IMR-90 (cell line): ENCODE results near the gene FSIP1. TPM values are rescaled to one million over a fixed set of nuclear protein-coding genes. Genes with fewer than 3 reads are reported as not detected.

Experiments
- ATAC-seq: fragments of 200-7000 bp; cut with Tn5 transposase; 2 replicates; pipeline ENCODE4 v1.9.1; 2020; ENCODE audit warnings: low read depth, mild to moderate bottlenecking, moderate library complexity
- BruUV-seq: library from RNA; stranded (reverse); fragments of 400-500 nt; replicated peaks from 2 replicates; lab custom pipeline; 2021; lab: Mats Ljungman, UMichigan
- CTCF ChIA-PET: fragments of 300-600 bp; formaldehyde crosslinking; extraction: SDS; loops from one replicate; lab custom pipeline; 2021; ENCODE audit warnings: antibody characterized with exemption; lab: Yijun Ruan, JAX
- POLR2A ChIA-PET: fragments of 300-600 bp; sonication (Branson Sonifier 250); formaldehyde crosslinking; loops from one replicate; lab custom pipeline; 2022; ENCODE audit warnings: antibody characterized with exemption; ENCODE audit not compliant: unreplicated experiment; lab: Charles Lee
- DNase-seq: peaks from one replicate; pipeline ENCODE4 v3.0.0; 2013
- H2AFZ ChIP-seq: replicated peaks from 2 replicates; pipeline ENCODE3; 2013; ENCODE audit warnings: low read length, mild to moderate bottlenecking; ENCODE audit not compliant: poor library complexity
- H2AK5ac ChIP-seq: 2 replicates; pipeline ENCODE4 v1.6.1; 2013; ENCODE audit warnings: low read depth, low read length, inconsistent platforms
- H2AK9ac ChIP-seq: replicated peaks from 2 replicates; pipeline ENCODE3; 2013; ENCODE audit warnings: mild to moderate bottlenecking, low read depth, low read length, moderate library complexity; ENCODE audit not compliant: poor library complexity
- H2BK120ac ChIP-seq: 2 replicates; pipeline ENCODE4 v1.6.1; 2013; ENCODE audit warnings: low read depth, low read length, inconsistent platforms
- H2BK15ac ChIP-seq: 3 replicates; pipeline ENCODE4 v1.6.1; 2013; ENCODE audit warnings: low read depth, low read length, inconsistent platforms
- H2BK20ac ChIP-seq: 2 replicates; pipeline ENCODE4 v1.6.1; 2013; ENCODE audit warnings: low read depth, mild to moderate bottlenecking, inconsistent platforms, low read length, moderate library complexity
- H2BK5ac ChIP-seq: 2 replicates; pipeline ENCODE4 v1.6.1; 2013; ENCODE audit warnings: mild to moderate bottlenecking, low read depth, low read length, inconsistent platforms; ENCODE audit not compliant: poor library complexity, severe bottlenecking
- H3K14ac ChIP-seq: replicated peaks from 2 replicates; pipeline ENCODE4 v1.6.1; 2013; ENCODE audit warnings: low read depth, low read length, inconsistent platforms
- H3K18ac ChIP-seq: 2 replicates; pipeline ENCODE4 v1.6.1; 2013; ENCODE audit warnings: low read depth, low read length, control low read depth
- H3K23ac ChIP-seq: 2 replicates; pipeline ENCODE4 v1.6.1; 2013; ENCODE audit warnings: low read depth, low read length, inconsistent platforms
- H3K27ac ChIP-seq: 2 replicates; pipeline ENCODE4 v1.5.1; 2013; ENCODE audit warnings: mild to moderate bottlenecking, control low read depth, low read length; ENCODE audit not compliant: insufficient read depth
- H3K27me3 ChIP-seq: 2 replicates; pipeline ENCODE4 v1.6.1; 2013; ENCODE audit warnings: low read length; ENCODE audit not compliant: control insufficient read depth, insufficient read depth
- H3K36me3 ChIP-seq: 2 replicates; pipeline ENCODE4 v1.6.1; 2013; ENCODE audit warnings: low read length, mixed read lengths; ENCODE audit not compliant: control insufficient read depth, insufficient read depth
- H3K4ac ChIP-seq: 2 replicates; pipeline ENCODE4 v1.6.1; 2013; ENCODE audit warnings: low read depth, low read length, inconsistent platforms
- H3K4me1 ChIP-seq: 2 replicates; pipeline ENCODE4 v1.6.1; 2013; ENCODE audit warnings: low read length, mixed read lengths; ENCODE audit not compliant: control insufficient read depth, insufficient read depth
- H3K4me2 ChIP-seq: 2 replicates; pipeline ENCODE4 v1.6.1; 2013; ENCODE audit warnings: low read depth, mild to moderate bottlenecking, control low read depth, low read length, moderate library complexity
- H3K4me3 ChIP-seq: 2 replicates; pipeline ENCODE4 v1.5.1; 2013; ENCODE audit warnings: low read depth, mild to moderate bottlenecking, control low read depth, low read length, moderate library complexity; ENCODE audit not compliant: insufficient read depth
- H3K56ac ChIP-seq: 2 replicates; pipeline ENCODE4 v1.6.1; 2013; ENCODE audit warnings: low read length, inconsistent platforms; ENCODE audit not compliant: insufficient read depth; ENCODE audit errors: extremely low read depth
- H3K79me1 ChIP-seq, 2 experiments: 2 replicates each; pipeline ENCODE4 v1.6.1; 2013; ENCODE audit warnings: low read length in 2 of 2, inconsistent platforms in 1 of 2, low read depth in 1 of 2
- H3K9ac ChIP-seq: 2 replicates; pipeline ENCODE4 v1.6.1; 2013; ENCODE audit warnings: low read depth, low read length, control low read depth
- H3K9me1 ChIP-seq: 2 replicates; pipeline ENCODE4 v1.6.1; 2013; ENCODE audit warnings: low read length, inconsistent platforms; ENCODE audit not compliant: insufficient read depth
- H3K9me3 ChIP-seq: 2 replicates; pipeline ENCODE4 v1.6.1; 2013; ENCODE audit warnings: low read length; ENCODE audit not compliant: control insufficient read depth, insufficient read depth
- H4K20me1 ChIP-seq: 2 replicates; pipeline ENCODE4 v1.6.1; 2013; ENCODE audit warnings: low read length, inconsistent platforms; ENCODE audit not compliant: insufficient read depth
- H4K5ac ChIP-seq: 2 replicates; pipeline ENCODE4 v1.6.1; 2013; ENCODE audit warnings: mild to moderate bottlenecking, low read depth, low read length, control low read depth
- H4K8ac ChIP-seq, 2 experiments: 2 replicates each; pipeline ENCODE4 v1.6.1; 2013; ENCODE audit warnings: low read depth in 2 of 2, low read length in 2 of 2, control low read depth in 1 of 2, inconsistent platforms in 1 of 2
- H4K91ac ChIP-seq: 2 replicates; pipeline ENCODE4 v1.6.1; 2013; ENCODE audit warnings: low read depth, low read length, inconsistent platforms; ENCODE audit not compliant: insufficient read depth
- CEBPB ChIP-seq: IDR thresholded peaks from 2 replicates; pipeline ENCODE4 v1.6.1; 2012; ENCODE audit warnings: low read depth, low read length, improper control_type of control experiment
- MAFK ChIP-seq: IDR thresholded peaks from 2 replicates; pipeline ENCODE4 v1.6.1; 2012; ENCODE audit warnings: low read depth, low read length, improper control_type of control experiment
- MXI1 ChIP-seq: IDR thresholded peaks from 2 replicates; pipeline ENCODE4 v1.6.1; 2012; ENCODE audit warnings: low read depth, mild to moderate bottlenecking, low read length, moderate library complexity, borderline replicate concordance
- NFE2L2 ChIP-seq: fragments of 150-350 bp; IDR thresholded peaks from 2 replicates; pipeline ENCODE4 v1.6.1; 2016; ENCODE audit warnings: low read depth, mild to moderate bottlenecking, low read length
- POLR2A ChIP-seq: IDR thresholded peaks from 2 replicates; pipeline ENCODE4 v1.6.1; 2012; ENCODE audit warnings: mild to moderate bottlenecking, low read depth, low read length
- RAD21 ChIP-seq: IDR thresholded peaks from 2 replicates; pipeline ENCODE4 v1.6.1; 2012; ENCODE audit warnings: low read length, improper control_type of control experiment
- RCOR1 ChIP-seq: IDR thresholded peaks from 2 replicates; pipeline ENCODE4 v1.6.1; 2012; ENCODE audit warnings: mild to moderate bottlenecking, low read length, improper control_type of control experiment; ENCODE audit not compliant: insufficient replicate concordance
- SMC3 ChIP-seq: fragments of 150-350 bp; IDR thresholded peaks from 2 replicates; pipeline ENCODE4 v1.6.1; 2016; ENCODE audit warnings: low read depth, mild to moderate bottlenecking, antibody characterized with exemption, low read length, moderate library complexity
- WGBS, 2 experiments: methylation state at CpG; one replicate each; pipeline versions ENCODE4 v1.1.5 to v1.1.7; 2013; ENCODE audit warnings: missing lambda C conversion rate in 2 of 2; ENCODE audit not compliant: insufficient read length in 1 of 2; ENCODE audit errors: extremely low coverage in 2 of 2; 5-methylcytosine and 5-hydroxymethylcytosine counted together
- dilution Hi-C: fragments of 300-500 bp; cut with HindIII; formaldehyde crosslinking; loops from one replicate; pipeline ENCODE4 v1.14.3; 2018; ENCODE audit warnings: low sequenced_read_pairs; ENCODE audit not compliant: unreplicated experiment
- in situ Hi-C: fragments of 300-500 bp; cut with MboI; formaldehyde crosslinking; loops from 3 replicates; pipeline ENCODE4 v1.14.3; 2019; ENCODE audit warnings: low sequenced_read_pairs, inconsistent platforms, mixed read lengths
- intact Hi-C: fragments of 100-400 bp; cut with micrococcal nuclease; formaldehyde crosslinking; loops from 2 replicates; pipeline ENCODE4 v1.10.0; 2022
- polyA plus RNA-seq, 3 experiments: library from polyadenylated mRNA; depleted of rRNA; stranded (reverse); fragments of >200 nt; gene quantifications; 2 replicates each; pipeline ENCODE4 v1.2.3, GENCODE V29; 2012; ENCODE audit warnings: low replicate concordance in 1 of 3
- total RNA-seq: library from RNA; depleted of rRNA; stranded (reverse); fragments of >200 nt; gene quantifications from 2 replicates; pipeline ENCODE4 v1.2.3, GENCODE V29; 2012
- TF ChIP-seq, protein P1 (sequence below): fragments of 150-350 bp; IDR thresholded peaks from 2 replicates; pipeline ENCODE4 v1.6.1; 2016; ENCODE audit warnings: low read depth, mild to moderate bottlenecking, low read length, moderate library complexity, borderline replicate concordance

Gene FSIP1
- total and polyA plus RNA-seq, 2 of the 4 experiments (the other 2 are of a cell fraction): 0.10 to 0.18 TPM

DNA sequence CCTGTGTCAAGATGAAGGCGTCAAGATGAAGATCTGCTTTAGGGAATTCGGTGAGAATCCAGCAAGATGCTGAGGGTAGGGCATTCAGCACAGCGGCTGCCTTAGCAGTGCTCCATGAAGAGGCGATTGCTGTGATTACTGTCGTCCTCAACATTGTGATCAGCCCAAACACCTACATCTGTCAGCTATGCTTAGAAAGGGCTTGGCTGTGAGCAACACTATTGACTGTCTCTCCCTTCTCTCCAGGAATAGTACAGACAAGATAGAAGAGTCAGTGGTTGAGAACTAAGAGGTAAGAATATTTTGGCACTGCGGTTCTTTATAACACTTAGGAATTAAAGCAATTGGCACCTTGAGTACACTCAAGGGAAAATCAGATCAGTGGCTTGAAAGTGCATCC, 110.5 kb downstream of the FSIP1 start:
- H4K91ac ChIP-seq: no peak overlapping the region
- DNase-seq (no peak), ATAC-seq (no peak)
- dilution Hi-C loops: no loop called here
- H3K4ac ChIP-seq: no peak overlapping the region
- no peak overlapping the region for H3K27ac ChIP-seq
- intact Hi-C loops: no loop called here
- BruUV-seq: no TSS peak
- H3K4me2 ChIP-seq: no peak overlapping the region
- no peak for TF ChIP-seq RAD21
- TF ChIP-seq NFE2L2: no peak
- no peak for TF ChIP-seq RCOR1
- TF ChIP-seq POLR2A: no peak
- no peak for TF ChIP-seq MAFK
- TF ChIP-seq, protein P1, sequence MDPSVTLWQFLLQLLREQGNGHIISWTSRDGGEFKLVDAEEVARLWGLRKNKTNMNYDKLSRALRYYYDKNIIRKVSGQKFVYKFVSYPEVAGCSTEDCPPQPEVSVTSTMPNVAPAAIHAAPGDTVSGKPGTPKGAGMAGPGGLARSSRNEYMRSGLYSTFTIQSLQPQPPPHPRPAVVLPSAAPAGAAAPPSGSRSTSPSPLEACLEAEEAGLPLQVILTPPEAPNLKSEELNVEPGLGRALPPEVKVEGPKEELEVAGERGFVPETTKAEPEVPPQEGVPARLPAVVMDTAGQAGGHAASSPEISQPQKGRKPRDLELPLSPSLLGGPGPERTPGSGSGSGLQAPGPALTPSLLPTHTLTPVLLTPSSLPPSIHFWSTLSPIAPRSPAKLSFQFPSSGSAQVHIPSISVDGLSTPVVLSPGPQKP: no peak
- no peak for TF ChIP-seq CEBPB
- TF ChIP-seq SMC3: no peak
- TF ChIP-seq MXI1: no peak
- no peak overlapping the region for H2AFZ ChIP-seq
- H4K20me1 ChIP-seq: no peaks in the 10 kb centered on the region
- H3K9me1 ChIP-seq: peaks cover 3% of the 10 kb centered on the region; the same call in 1 of the 2 replicates
- H3K36me3 ChIP-seq: no peaks in the 10 kb centered on the region
- H2BK15ac ChIP-seq: no peak overlapping the region
- no peaks in the 10 kb centered on the region for H3K9me3 ChIP-seq
- in situ Hi-C loops: no loop called here
- 92% methylated on average over 2 of the region's 6 CpGs; no CpG with 5 or more reads in 1 of the 2 experiments for WGBS, 2 experiments
- no peaks in the 10 kb centered on the region for H3K27me3 ChIP-seq
- no peak overlapping the region for H3K9ac ChIP-seq
- peaks cover 3% of the 10 kb centered on the region; the same call in 1 of the 2 replicates for H3K4me1 ChIP-seq
- CTCF ChIA-PET: no interaction called here
- H3K18ac ChIP-seq: no peak overlapping the region
- H3K56ac ChIP-seq: no peak overlapping the region
- H3K23ac ChIP-seq: no peak overlapping the region
- H3K14ac ChIP-seq: peak overlapping the region; percentile 29; the same call in 1 of the 2 replicates
- no peaks in the 10 kb centered on the region; a peak in 1 of 4 replicates for H3K79me1 ChIP-seq
- POLR2A ChIA-PET: no interaction called here
- H2AK5ac ChIP-seq: no peak overlapping the region
- H2AK9ac ChIP-seq: no peak overlapping the region
- no peak overlapping the region for H2BK20ac ChIP-seq
- no peak overlapping the region for H2BK120ac ChIP-seq
- H3K4me3 ChIP-seq: no peak overlapping the region
- no peak overlapping the region for H2BK5ac ChIP-seq
- H4K5ac ChIP-seq: no peak overlapping the region
- no peak overlapping the region for H4K8ac ChIP-seq
